ENCODE data around the gene NRXN2.

The NRXN2 gene

DNA sequence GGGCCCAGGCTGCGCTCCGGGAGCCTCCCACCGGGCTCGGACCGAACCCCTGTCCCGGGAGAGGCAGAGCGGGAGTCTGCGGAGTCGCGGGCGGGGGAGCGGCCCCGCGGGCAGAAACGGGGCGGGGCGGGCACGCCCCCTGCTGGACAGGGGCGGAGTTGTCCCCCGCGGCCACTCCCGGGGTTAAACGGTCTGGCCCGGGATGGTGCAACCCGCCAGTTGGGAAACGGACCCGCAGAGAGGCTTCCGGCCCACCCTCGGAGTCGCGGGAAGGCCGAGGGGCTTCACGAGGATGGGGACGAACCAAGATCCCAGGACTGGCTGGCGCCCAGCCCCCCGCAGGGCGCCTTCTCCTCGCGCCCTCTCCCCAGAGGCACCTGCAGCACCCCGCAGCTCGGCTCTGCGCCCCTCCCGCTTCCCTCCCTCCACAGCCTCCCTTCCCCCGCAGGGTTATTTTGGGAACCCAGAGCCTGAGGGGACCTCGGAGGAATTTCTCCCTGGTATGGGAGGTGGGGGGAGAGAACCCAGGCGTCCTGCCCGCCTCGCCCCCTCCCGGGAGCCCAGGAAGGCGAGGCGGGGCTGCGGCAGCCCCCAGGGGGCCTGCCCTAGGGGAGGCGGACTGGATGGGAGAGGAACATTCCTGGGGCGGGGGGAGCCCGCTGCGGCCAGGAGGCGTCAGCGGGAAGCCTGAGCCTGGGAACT lies 20.0 kb upstream of the NRXN2 start:
- no peak for DNase-seq

DNA sequence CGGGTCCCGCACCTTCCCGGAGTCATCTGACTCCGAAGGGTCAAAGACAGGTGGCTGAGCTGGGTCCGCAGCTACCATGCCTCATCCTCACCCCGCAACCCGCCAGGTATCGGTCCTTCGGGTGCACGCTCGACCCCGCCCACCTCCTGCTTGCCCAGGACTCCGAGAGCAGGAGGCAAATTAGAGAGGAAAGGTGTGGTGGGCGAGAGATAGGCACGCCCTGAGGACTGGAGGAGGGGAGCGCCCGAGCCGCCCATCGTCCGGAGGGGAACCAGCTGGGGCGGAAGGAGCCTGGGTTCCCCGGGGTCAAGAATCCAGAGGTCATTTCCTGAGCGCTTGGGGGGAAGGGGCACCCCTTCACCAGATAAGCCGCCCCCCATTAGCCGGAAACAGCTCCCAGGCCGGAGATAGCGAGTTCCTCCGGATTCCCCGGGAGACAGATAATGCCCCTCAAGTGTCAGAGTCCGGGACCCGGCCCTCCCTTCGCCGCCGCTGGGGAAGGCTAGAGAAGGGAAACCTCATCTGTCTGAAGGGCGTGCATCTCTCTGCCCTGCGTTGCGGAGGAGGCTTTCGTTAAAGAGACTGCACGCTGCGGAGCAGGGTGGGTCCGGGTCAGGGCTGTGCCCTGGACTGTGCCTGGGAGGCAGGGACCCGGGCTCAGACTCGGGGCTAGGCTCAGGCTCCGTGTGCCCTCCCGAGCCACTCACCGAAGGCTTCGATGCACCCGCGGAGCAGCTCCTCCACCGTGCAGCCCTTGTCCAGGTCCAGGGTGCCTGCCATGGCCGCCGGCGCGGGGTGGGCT lies 19.3 kb upstream of the NRXN2 start:
- no peak for DNase-seq

DNA sequence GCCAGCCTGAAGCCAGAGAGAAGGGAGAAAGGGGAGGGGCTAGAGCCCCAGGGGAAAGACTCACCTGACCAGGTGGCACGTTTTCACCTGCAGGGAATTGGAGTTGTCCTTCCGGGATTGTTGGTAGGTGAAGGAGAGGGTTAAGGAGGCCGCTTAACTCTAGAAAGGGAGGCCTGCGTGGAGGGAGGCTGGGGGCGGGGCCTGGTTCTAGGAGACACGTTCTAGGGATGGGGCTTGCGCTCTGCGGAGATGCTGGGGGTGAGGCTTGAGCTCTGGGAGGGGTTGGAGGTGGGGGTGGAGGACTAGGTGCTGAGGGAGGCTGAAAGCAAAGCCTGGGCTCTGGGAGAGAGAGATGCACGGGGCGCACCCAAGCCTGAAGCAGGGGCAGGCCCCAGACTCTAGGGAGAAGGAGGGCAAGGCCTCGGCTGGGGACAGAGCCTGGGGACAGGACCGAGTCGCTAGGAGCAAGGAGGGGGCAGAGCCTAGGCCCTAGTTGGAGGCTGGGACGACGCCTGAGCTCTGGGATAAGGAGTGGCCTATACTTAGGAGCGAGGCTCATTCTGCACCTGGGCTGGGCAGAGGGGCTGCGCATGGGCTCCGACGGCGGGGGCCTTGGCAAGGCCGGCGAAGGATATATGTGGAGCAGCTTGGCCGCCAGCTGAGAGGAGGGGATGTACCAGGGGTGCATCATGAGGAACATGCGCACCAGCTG lies 18.5 kb upstream of the NRXN2 start:
- no peak for DNase-seq

DNA sequence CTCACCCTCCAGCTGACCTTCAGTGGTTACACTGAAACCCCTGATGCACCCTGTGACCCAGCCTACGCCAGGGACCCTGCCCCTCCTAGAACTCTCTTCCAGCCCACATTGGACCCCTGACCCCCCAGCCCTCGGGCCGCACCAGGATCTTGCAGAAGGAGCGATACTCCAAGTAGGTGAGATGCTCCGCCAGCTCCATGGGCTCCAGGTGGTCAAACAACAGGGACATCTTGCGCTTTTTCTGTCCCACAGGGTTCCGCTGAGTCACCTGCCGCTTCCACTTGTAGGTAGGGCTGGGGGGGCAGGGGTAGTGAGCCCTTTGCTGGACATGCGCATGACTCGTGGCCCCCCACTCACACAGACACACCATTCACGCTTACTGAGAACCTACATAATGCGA lies 16.9 kb upstream of the NRXN2 start:
- no peak for DNase-seq

DNA sequence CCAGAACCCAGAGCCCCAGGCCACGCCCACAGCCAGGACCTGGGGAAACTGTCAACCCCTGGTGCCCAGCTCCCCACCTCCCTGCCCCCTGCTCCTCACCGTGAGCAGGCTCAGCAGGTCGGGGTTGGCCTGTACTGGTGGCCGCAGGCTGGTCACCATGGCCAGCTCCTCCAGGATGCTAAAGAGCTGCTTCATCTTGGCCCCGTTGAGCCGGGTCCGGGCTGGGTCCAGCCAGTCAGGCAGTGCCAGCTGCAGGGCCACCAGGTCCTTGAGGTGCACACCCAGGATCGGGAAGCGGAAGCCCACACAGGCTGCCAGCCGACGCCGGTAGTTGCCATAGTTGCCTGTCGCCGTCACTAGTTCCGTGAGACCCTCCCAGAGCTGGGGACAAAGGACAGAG lies 13.7 kb upstream of the NRXN2 start:
- no peak for DNase-seq

DNA sequence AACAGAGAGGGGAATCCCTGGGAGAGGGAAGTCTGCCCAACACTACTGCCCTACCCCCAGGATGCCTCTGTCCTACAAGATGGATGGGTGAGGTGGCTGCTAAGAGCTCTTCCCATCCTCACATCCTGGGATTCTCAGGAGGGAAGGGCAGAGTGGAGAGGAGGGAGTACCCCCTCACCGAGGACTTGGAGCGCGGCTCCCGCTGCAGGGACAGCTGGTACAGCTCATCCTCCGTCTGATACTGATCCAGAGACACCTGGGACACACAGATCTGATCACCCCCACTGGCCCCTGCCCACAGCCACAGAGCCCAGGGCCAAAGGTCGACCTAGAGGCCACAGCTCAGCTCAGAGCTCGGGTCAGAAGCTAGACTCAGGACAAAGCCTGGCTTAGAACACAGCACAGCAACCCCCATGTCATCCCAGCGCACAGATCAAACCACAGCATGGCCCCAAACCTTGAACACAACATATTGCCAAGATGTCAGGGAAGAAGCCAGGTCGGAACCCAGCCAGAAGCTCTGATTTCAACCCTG lies 12.8 kb upstream of the NRXN2 start:
- no peak for DNase-seq

DNA sequence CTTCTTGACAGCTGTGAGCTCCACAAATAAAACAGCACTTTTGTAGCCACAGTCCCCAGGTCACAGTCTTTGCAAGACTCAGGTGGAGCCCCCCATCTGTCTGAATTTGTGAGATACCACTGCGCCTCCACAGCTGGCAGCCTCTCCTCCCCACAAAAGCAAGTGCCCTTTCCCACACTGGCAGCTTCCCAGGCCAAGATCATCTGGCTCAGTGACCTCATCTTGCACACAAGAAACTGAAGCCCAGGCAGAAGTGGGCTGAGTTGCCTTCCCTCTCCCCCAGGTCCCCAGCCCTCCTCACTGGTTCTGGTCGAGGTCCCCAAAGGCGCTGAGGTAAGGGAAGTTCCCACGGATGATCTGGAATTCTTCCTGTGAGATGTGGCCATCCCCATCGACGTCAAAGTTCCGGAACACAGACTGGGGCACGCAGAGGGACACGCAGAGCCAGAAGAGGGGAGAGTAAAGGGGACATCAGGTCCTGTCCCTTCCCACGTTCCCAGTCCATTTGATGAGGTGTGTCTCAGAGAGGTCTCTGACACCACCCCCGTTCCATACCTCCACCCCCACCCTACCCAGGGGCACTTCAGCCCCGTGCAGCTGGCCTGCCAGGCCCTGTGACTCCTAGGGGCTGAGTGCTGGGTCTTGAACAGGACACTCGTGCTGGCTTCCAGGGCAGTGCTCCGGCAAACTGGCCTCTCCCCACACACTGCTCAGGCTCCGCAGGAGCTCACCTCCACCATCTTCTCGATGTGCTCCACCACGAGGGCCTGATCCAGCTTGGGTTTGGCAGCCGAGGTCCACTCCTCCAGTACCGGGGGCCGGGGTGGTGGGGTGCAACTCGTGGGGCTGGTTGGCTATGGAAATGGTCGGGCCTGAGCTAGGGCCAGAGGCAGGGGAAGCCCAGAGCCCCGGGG lies 12.1 kb upstream of the NRXN2 start:
- no peak for DNase-seq

DNA sequence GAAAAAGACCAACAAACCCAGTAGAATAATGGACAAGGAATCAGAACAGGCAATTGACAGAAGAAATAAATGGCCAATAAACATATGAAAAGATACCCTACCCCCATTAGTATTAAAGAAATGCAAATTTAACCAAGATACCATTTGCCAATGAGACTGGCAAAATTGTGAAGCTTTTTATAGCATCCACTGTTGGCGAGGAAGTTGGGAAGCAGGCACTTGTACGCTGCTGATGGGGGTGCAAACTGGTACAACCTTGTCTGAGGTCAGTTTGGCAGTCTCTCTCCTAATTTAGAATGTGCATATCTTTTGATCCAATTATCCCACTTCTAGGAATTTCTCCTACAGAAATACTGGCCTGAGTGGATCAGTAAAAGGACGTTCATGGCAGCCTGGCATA lies 8.6 kb upstream of the NRXN2 start:
- DNase-seq, result no peak

DNA sequence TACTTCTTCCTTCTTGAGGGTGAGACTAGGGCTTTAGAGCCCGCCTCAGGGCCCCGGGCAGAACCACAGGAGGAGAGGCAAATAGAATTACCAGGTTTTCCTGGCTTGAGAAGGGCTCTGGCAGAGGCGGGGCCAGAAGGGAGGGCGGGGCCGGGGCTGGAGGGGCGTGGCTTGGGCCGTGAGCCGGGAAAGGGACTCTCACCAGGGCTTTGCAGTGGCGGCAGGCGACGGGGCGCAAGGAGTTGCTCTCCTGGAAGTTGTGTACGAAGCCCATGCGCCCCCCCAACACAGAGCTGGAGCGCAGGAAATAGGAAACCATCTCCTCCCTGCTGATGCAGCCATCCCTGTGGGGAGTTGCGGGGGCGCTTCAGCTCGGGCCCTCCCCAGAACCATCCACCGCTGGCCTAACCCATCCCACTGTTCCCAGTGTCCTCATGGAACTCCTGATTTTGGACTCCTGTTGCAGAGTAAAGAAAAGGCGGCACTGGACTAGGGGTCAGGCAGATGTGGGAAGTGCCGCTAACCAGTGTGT lies 6.9 kb upstream of the NRXN2 start:
- no peak for DNase-seq

DNA sequence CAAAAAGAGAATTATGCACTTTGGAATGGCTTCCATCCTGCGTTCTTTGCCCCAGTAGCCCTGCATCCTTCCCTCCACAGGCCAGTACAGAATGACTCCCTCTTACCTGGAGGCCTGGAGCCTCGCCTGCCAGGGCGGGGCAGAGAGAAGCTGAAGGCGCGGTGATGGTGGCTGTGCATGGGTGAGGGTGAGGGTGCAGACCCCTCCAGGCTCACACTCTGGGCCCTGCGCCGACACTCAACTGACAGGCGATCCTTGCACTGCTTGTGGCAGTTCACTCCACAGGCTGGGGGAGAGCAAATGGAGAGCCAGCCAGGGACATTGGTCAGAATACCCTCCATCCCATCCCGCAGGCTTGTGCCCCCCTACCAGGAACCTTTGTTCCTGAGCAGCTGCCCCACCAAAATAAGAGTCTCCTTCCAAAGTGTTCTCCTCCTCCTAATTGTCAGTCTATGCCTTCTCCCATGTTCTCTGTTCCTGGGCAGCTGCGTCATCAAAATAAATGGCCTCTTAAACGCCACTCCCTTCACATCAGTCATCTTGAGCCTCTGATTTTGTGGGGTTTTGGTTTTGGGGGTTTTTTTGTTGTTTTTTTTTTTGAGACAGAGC lies 5.9 kb upstream of the NRXN2 start:
- no peak for DNase-seq

DNA sequence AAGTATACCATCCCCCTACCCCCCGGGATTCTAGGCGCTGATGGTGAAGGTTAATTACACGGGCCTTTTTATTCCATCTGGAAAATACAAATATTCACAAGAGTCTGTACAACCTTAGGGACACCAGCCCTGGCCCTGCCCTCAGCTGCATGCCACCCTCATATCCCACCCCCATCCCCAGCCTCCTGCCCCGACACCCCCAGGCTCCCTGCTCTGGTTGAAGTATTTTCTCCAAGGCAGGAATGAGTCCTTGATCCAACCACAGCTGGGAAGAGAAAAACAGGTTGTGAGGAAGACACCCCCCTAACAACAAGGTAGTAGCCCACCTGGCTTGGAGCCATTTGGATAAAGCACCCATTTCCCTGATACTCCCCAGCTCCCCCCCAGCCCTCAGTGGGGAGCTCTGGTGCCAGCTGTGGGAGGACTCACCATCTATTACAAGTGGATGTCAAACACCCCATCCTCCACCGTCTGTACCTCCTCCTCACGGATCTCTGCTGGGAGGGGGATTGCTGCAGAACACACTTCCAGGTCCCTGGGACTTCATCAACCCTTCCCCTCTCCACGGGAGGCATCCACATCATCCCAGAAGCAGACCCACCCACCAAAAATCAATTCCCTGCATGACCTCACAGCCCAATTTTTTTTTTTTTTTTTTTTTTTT lies 4.0 kb upstream of the NRXN2 start:
- no peak for DNase-seq

DNA sequence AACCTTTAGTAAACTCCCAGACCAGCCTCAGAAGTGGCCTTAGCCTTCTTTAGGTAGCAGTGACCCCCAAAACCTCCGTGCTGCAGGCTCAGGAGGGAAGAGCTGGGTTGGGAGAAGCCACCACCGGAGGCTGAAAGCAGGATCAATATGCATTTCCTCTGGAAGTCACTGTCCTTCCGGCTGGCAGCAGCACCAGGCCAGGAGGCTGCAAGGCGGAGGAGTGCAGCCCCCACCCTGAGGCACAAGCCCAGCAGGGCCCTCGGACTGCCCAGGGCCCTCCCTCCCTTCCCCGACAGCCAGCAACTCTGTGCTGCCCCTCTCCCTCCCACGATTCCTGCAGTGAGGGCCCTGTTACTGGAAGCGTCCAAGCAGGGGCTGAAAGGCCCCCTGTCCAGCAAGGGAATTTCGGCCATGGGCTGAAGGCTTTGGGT lies 3.2 kb upstream of the NRXN2 start:
- no peak for DNase-seq

DNA sequence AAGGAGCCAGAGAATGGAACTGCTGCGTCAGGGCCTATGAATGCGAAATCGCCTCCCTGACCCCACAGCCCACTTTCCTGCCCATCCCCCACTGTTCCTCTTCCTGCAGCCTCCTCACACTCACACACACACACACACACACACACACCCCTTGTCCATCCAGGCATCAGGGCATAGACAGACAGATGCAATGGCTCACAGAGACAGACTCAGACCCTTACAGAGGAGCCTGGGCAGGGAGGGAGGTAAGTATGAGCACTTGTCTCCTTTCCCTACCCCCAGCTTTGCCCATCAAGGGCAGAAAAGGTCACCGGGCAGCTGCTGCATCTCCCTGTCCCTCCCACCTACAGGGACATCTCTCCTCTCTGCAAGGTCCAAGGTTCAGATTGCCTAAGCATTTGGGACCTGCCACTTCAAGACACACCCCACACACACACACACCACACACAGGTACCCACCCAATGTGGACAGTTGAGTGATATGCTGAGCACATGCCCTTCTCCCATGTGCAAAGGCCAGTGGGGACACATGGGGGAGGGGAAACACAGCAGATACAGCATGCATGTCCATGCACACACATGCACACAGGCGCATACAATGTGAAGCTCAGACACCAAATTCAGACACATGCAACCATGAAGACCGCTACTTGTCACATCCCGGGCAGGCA lies 2.0 kb upstream of the NRXN2 start:
- no peak for DNase-seq

DNA sequence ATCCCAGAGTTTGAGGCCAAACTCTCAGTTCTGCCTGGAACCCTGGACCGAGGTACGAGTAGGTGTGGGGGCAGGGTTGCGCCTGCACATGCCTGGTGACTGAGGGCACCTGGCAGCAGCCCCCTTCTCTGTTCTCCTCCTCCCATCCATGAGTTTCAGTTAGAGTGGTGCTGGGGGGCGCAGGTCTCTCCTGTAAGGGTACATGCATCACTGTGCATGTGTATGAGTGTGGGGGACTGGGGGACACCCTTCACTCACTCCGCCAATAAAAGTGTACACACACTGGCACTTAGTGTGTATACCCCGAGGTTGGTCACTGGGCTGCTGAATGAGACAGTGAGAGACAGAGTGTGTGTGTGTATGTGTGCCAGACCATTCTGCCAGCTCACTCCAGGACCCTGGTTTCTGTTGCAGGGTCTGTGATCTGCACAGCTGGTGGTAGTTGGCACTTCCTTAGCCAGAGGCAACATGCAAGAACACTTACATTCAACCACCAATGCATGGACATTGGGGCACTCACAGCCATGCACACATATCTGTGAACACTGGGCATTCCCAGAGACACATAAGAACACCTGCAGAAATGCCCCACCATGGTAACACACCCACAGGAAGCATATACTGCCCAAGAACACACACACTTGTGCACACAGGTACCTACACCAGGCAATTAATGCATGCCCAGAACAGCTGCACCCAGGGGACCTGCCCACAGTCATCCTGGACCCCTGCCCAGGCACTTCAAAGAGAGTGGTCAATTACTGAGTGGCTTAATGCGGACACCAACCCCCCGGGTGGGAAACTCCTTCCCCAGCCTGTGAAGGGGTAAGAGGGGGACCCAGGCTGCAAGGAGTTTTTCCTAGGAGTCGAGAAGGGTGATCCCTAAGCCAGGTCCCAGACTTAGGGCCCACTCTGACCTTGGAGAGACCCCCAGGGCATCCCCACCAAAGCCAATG lies 1.2 kb upstream of the NRXN2 start:
- no peak for DNase-seq

DNA sequence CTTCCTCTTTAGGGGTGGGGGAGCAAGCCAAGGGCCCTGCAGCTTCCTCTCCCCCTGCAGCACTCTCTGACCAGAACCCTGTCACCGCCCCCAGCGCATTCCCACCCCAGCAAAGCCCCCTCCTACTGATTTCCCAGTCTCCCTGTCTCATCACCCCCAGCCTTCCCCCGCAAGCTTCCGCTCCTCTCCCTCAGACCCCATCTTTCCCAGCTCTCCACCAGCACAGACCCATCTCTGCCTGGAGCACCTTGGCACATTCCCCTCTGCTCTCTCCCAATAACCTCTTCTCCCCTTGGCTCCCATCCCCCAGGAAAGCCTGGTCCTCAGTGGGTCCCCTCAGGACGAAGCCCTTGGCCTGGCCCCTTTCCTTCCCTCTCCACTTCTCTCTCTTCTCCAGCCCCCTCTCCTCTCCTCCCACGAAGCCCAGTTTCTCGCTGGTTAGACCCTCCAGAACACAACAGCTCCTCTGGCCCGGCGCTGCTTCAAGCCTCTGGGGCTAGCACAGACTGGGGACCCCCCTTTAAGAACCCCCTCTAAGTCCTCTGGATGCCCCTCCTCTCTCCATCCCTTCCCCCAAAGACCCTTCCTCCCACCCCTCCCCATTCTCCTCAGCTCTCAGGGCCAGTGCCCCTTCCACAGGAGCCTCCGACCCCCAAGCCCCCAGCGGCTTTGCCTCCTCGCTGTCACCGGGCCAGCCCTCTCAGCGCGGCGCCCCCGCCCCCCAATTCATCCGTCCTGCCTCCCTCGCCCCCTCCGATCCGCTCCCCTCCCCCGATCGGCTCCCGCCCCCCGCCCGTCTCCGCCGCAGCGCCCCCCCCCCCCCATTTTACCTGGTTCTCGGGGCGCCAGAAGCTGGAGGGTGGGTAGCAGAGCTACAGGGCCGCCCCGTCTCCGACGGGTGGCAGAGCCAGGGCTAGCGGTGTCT lies 594 bp downstream of the NRXN2 start:
- no peak for DNase-seq

DNA sequence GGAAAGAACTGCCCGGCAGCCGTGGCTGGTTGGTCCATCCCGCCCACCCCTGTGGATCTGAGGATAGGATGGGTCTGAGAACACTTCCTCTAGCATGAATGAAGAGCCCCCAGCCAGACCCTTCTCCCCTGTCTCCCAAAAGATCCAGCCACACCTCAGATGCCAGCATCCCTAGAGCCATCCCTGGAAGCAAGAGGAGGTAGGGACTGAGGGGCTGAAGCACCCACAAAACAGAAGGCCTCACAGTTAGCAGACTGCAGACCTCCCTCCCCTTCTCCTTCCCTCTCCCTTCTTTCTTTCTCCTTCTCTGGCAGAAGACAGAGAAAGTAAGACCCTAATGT lies 1.7 kb downstream of the NRXN2 start:
- DNase-seq, result no peak

DNA sequence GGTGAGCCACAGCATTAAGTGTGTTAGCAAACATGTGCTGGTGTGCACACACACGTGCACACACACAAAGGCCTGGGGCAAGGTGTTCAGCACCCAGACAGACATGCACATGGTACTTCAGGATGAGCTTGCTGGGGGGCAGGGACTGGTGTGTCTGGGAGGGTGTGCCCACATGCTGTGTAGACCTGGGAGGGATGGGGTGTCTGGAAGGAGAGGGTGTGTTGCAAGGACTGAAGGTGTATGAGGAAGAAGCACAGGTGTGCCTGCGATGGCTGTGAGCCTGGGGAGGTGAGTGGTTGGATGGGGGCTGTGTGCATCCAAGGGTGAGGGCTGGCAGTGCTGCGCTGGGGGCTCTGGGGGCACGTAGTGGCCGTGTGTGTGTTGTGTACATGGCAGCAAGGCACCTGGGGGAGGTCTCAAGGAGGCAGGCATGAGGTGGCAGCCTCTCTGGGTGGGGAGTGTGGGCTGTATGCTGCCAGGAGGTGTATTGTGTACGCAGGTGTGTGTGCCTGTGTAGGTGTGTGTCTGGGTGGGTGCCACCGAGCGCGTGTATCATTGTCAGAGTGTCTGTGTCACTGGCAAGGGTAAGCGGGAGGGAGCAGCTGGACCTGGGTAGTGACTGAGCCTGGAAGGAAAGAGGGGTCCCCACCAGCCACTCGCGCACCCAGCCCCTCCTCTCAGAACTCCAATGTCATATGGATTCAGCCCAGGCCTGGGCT lies 2.2 kb downstream of the NRXN2 start:
- DNase-seq, result no peak

DNA sequence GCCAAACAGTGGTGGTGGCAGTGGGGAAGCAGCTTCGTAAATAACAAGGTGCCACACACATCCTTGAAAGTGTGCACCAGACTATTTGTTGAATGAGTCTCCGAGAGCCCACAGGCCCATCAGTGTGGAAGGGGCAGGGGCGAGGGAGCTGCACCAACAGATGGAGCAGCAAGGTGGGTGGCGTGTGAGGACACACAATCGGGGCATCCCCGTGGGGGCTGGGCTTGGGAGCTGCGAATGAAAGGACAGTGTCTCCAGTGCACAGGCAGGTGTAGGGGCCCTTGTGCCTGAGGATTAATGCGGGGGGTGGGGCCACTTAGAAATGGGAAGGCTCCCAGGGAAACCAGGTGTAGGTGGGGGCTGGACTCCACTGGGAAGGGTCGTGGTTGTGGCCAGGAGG lies 2.8 kb downstream of the NRXN2 start:
- DNase-seq, result no peak
